Activated CD8-positive, alpha-beta memory T cell treated with anti-CD3 and anti-CD28 coated beads for 36 hours (primary cell): ENCODE results near the gene PRR23E. TPM values are rescaled to one million over a fixed set of nuclear protein-coding genes. Genes with fewer than 3 reads are reported as not detected.

Source experiments
- CTCF ChIA-PET: fragments of 350-600 bp; sonication (Branson Sonifier 250); formaldehyde crosslinking; loops from one replicate; lab custom pipeline; 2021; ENCODE audit warnings: antibody characterized with exemption; lab: Charles Lee
- POLR2A ChIA-PET: fragments of 350-600 bp; sonication (Branson Sonifier 250); formaldehyde crosslinking; loops from one replicate; lab custom pipeline; 2021; ENCODE audit warnings: antibody characterized with exemption; lab: Charles Lee
- total RNA-seq, 2 experiments: library from RNA; stranded (reverse); gene quantifications; one replicate each; pipeline ENCODE4 v1.2.3, GENCODE V29; 2021

PRR23E gene
- total RNA-seq, 2 experiments from 2014 or later, result not detected

- POLR2A ChIA-PET, result no interaction called here
- CTCF ChIA-PET, result no interaction called here
Observed at GRCh38 chr3:127182848-127183714, 9.8 kb upstream of the PRR23E start.

GRCh38 chr3:127183931-127184869 lies 8.7 kb upstream of the PRR23E start:
- POLR2A ChIA-PET, result no interaction called here
- CTCF ChIA-PET, result no interaction called here

DNA sequence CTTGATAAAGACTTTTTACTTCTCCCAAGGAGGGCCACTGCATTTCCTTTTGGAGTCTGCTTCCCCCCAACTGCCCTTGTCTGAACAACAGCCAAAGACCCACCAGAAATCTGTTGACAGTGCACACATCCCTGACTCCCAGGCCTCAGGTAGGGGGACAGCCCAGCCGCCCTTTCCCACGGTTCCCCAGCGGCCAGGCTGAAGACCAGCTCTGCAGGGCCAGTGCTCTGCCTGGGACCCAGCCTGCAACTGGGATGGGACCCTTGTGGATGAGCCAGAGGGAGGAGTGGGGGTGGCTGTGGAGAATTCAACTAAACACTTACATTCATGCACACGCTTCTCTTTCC lies 8.1 kb upstream of the PRR23E start:
- ChIA-PET CTCF (no interaction called here), POLR2A (no interaction called here)

- CTCF ChIA-PET, result no interaction called here
Observed at GRCh38 chr3:127185268-127185667, 7.7 kb upstream of the PRR23E start.

GRCh38 chr3:127185962-127186674 lies 6.8 kb upstream of the PRR23E start:
- CTCF ChIA-PET, result no interaction called here

More at GRCh38 chr3:127185268-127185667, 7.7 kb upstream of the PRR23E start:
- POLR2A ChIA-PET, result no interaction called here

GRCh38 chr3:127187316-127187715 lies 5.6 kb upstream of the PRR23E start:
- POLR2A ChIA-PET, result no interaction called here
- CTCF ChIA-PET, result no interaction called here

More at GRCh38 chr3:127185962-127186674, 6.8 kb upstream of the PRR23E start:
- POLR2A ChIA-PET, result no interaction called here

DNA sequence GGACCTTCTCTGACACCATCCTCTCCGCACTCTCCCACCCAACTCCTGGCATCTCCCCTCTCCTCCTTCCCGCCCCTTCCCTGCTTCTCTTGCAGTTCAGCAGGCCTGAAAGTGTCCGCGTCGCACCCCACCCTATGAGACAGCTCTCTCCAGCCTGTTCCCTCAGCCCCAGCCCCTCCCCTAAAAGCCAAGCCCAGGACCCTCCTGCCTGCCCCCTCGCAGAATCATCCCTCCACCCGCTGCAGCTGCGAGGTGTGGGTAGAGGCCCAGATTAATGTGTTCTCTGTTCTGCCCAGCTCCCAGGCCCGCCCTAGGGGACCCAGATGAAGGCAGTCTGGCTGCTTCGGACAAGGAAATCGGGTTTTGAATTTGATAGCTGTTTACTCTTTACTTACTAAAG lies 410 bp downstream of the PRR23E start:
- POLR2A ChIA-PET, result no interaction called here
- CTCF ChIA-PET, result no interaction called here

GRCh38 chr3:127193775-127194174 lies 844 bp downstream of the PRR23E start:
- CTCF ChIA-PET, result no interaction called here
- POLR2A ChIA-PET, result no interaction called here

DNA sequence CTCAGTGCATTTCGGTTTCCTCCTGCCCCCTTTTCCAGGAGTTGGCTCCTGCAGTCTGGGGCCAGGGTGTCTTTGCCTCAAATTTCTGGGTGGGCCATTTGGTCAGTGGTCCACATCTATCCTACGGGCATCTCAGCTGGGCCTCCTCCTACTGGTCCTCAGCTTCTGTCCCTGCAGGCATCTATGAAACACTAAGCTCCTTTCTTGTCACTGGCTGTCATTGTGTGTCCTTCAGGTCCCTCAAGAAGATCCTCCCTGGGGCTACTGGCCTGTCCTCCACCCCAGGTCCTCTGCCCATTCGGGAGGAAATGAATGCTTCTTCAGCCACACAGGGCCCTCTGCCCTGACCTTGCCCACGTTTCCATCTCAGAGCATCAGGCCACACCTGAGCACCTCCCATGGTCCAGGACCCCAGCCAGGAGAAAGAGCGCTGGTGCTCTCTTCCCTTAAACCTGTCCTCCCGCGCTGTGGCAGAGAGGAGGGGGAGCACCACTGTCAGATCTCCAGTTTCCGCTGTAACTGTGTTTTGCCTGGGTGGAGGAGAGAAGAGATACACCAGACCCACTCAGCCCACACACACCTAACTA lies 1.8 kb downstream of the PRR23E start:
- POLR2A ChIA-PET, result no interaction called here
- CTCF ChIA-PET, result no interaction called here

- CTCF ChIA-PET, result no interaction called here
Observed at GRCh38 chr3:127195417-127195816, 2.5 kb downstream of the PRR23E start.

DNA sequence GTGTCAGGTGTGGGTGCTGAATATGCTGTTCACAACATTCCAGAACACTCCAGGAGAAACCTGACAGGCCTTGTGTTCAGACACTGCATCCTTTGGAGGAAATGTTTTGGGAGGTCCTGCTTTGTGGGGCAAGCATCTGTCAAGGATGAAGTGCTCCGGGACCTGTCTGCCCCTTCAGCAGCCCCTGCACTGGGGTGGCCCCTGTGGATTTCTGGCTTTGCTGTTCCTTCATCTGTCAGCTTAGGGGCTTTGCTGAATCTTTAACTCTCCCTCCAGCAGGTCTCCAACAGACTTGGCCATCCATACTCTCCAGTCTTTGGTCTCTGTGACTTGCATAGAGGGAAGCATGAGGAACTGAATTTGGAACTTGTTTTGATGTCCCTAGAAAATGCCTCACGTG lies 3.1 kb downstream of the PRR23E start:
- ChIA-PET CTCF (no interaction called here), POLR2A (no interaction called here)

More at GRCh38 chr3:127195417-127195816, 2.5 kb downstream of the PRR23E start:
- POLR2A ChIA-PET, result no interaction called here

DNA sequence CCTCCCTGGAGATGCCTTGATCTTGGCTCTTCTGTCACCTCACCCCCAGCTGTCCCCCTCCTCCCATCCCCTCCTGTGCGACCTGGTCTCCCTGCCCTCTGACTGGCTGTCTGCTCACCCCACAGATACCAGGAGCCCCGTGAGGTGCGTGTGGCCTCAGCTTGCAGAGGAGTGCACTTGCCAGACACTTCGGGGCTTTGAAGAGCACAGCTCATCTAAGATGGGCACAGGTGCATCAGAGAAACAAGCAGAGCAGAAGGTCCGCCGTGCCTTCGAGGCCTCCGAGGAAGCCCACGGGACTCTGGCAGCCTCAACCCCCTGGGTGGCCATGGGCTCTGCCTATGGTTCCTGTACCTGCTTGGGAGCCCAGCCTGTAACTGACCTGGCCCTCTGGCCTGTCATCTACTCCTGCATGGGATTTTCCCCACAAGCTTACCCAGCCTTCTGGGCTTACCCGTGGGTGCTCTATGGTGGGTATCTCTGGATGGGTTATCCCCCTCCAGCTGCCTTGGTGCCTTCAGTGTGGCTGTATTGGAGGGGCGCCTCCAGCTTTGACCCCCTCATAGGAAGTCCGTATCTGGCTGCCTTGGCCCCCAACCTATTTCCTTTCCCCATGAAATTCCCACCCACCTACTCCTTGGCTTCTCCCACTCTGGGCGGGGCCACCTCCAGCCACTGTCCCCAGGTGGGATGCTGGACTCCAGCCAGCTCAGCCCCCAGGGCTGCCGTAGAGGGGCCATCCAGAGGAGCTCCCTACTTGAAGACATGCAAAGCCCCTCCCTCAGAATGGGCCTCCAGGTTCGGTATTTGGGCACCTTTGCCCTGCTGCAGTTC lies 3.8 kb downstream of the PRR23E start:
- ChIA-PET POLR2A (no interaction called here), CTCF (interaction anchor here (0.7 kb wide), 1 partner anchor 23 kb away, joined by 3 read pairs; no protein-coding TSS in a partner anchor)

DNA sequence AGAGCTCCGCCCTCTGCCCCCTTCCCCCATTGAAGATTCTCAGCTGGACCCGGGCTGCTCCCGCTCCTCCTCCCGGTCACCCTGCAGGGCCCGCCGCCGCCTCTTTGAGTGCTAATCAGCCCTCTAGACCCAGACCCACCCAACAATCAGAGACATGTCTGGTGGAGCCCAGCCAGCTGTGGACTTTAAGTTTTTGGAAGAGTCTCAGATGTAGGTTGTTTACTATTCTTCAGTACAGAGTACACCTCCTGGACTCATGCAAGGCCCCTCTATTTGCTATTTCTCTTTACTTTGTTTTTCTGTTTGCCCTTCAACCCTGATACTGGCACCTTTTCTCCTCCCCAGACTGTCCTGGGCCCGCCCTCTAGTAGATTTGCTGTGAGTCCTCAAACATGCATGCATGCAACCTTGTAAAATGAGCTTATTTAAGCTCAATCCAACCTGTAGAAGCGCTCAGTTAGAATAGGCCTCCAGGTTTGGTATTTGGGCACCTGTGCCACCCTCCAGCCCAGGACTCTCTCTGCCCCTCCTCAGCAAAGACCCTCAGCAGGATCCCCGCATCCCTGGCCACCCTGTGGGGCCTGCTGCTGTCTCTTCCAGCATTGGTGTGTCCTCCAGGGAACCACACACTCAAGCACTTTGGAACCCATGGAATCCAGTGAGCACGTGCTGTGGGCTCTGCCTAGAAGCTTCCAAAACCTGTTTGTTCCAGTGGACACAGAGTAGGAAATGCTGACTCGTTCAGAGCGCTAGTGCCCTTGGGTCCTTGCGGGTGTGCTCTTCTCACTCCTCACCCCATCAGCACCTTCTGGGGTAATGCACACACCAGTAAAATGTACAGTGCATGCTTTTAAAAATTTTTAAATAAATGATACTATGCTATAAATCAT lies 4.6 kb downstream of the PRR23E start:
- CTCF ChIA-PET, result no interaction called here
- POLR2A ChIA-PET, result no interaction called here

DNA sequence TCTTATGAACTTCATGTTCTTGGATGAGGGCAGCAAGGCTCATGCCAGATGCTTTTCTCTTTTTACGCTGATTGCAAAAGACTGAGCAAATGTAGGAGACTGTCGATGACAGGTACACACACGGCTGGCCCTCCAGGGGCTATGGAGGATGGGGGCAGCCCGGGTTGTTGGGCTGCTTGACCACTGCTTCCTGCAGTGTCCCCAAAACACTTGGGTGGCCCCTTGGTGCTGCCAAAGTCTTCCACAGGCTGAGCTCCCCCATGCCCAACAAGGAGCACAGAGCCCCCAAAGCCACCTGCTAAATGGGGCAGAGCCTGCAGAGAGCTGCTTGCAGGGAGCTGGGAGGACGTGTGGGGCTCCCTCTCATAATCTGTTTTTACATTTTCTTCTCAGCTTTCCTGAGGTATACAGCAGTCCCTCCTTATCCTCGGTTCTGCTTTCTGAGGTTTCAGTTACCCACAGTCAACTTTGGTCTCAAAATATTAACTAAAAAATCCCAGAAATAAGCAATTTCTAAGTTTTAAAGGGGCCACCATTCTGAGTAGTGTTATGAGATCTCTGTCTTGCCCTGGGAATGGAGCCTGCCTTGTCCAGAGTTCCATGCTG lies 7.3 kb downstream of the PRR23E start:
- POLR2A ChIA-PET, result no interaction called here
- CTCF ChIA-PET, result no interaction called here

DNA sequence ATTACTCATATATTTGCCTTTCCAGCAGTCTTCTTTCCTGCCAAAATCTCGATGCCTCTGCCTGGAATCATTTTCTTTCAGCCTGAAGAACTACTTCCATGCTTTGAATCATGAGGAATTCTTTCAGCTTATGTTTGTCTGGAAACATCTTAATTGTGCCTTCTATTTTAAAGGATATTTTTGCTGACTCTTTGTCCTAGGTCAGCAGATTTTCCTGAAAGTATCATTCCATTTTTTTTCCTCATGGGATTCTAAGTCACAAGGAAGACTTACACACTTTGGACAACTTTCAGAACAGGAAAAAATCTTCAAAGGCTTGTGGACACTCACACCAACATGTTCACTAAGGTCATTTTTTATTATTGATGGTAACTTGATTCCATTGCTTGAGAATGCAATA lies 10.1 kb downstream of the PRR23E start:
- CTCF ChIA-PET, result no interaction called here
- POLR2A ChIA-PET, result no interaction called here

DNA sequence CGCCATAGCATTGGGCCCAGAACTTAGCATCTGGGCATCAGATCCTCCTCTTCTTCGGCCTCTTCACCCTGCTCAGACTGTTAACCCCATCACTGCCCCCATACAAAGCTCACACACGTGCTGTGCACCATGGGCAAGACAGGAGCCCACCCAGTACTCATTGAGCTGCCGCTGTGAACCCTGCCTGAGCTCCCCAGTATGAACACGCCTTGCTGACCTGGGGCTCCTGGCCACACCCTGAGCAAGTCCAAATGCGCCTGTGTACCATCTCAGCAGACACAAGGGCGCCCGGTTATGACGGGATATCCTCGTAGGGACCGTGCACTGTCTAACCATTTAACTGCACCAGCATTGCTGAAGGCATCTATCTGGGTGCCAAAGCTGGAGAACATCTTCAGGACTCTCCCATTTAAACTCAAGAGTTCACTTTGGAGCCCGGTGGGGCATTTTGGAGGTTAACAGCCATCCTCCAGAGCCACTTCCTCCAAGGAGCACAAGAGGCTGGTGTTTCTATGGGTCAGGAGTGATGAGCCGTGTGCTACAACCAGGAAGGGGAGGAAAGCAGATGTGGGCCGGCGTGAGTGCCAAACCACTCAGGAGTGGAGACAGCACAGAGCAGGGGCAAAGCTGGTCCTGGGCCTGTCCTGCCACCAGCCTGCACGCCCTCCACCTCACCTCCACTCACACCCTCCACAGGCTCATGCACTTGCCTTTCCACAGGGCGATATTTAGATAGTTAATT lies 12.1 kb downstream of the PRR23E start:
- ChIA-PET CTCF (no interaction called here), POLR2A (no interaction called here)

- ChIA-PET CTCF (no interaction called here), POLR2A (no interaction called here)
Observed at GRCh38 chr3:127206154-127206553, 13.2 kb downstream of the PRR23E start.
